ENCODE measurements around the gene TENT4B.

TENT4B gene

GRCh38 chr16:50153596-50154419, 702 bp downstream of the TENT4B start:
- H3K4me3 ChIP-seq (ENCODE audit: low read depth, low read length): peak overlapping the region; percentile 63
- TF ChIP-seq CTCF (IDR thresholded peaks at IDR 0.05; ENCODE audit: low read depth, low read length): no peak
- in situ Hi-C loops (cut with HindIII; ENCODE audit: low sequenced_read_pairs): no loop called here
- DNase-seq (ENCODE audit: low read depth, low spot score): no peak

GRCh38 chr16:50154420-50154950, 1.4 kb downstream of the TENT4B start:
- in situ Hi-C loops (cut with HindIII; ENCODE audit: low sequenced_read_pairs): no loop called here
- DNase-seq (ENCODE audit: low read depth, low spot score): no peak
- H3K4me3 ChIP-seq (ENCODE audit: low read depth, low read length): peak overlapping the region; percentile 63
- TF ChIP-seq CTCF (IDR thresholded peaks at IDR 0.05; ENCODE audit: low read depth, low read length): no peak

GRCh38 chr16:50155925-50156324, 2.8 kb downstream of the TENT4B start:
- H3K4me3 ChIP-seq (ENCODE audit: low read depth, low read length): no peak overlapping the region
- no peak for DNase-seq (ENCODE audit: low read depth, low spot score)
- no peak for TF ChIP-seq CTCF (IDR thresholded peaks at IDR 0.05; ENCODE audit: low read depth, low read length)
- in situ Hi-C loops (cut with HindIII; ENCODE audit: low sequenced_read_pairs): no loop called here

- no peak overlapping the region for H3K4me3 ChIP-seq (ENCODE audit: low read depth, low read length)
- TF ChIP-seq CTCF (IDR thresholded peaks at IDR 0.05; ENCODE audit: low read depth, low read length): no peak
- in situ Hi-C loops (cut with HindIII; ENCODE audit: low sequenced_read_pairs): no loop called here
Observed at GRCh38 chr16:50156590-50156989, 3.5 kb downstream of the TENT4B start.

GRCh38 chr16:50160495-50161164, 7.5 kb downstream of the TENT4B start:
- no peak for TF ChIP-seq CTCF (IDR thresholded peaks at IDR 0.05; ENCODE audit: low read depth, low read length)
- DNase-seq (ENCODE audit: low read depth, low spot score): no peak
- in situ Hi-C loops (cut with HindIII; ENCODE audit: low sequenced_read_pairs): no loop called here
- H3K4me3 ChIP-seq (ENCODE audit: low read depth, low read length): no peak overlapping the region

More at GRCh38 chr16:50156590-50156989, 3.5 kb downstream of the TENT4B start:
- no peak for DNase-seq (ENCODE audit: low read depth, low spot score)

- H3K4me3 ChIP-seq (ENCODE audit: low read depth, low read length): no peak overlapping the region
- in situ Hi-C loops (cut with HindIII; ENCODE audit: low sequenced_read_pairs): no loop called here
- DNase-seq (ENCODE audit: low read depth, low spot score): no peak
- TF ChIP-seq CTCF (IDR thresholded peaks at IDR 0.05; ENCODE audit: low read depth, low read length): no peak
Observed at GRCh38 chr16:50161950-50162349, 8.8 kb downstream of the TENT4B start.
